Measurements from ENCODE around the gene RAD51D.

The RAD51D gene

DNA sequence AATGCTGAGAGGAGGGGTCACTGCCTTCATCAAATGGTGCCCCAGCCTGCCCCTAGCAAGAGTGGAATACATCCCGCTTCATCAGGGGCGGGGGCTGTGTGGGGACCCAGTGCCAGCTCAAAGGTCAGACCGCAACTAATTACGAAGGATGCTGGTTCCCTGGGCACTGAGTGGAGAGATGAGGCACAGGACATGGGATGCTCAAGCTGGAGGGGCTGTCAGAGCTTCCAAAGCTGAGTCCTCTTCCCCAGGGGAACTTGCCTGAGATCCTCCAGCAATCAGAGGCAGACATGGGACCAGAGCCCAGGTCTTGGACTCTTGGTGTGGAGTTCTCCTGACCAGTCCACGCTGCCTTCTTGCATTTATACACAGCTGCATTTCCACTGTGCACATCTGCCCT lies 46.9 kb upstream of the RAD51D start (continued):
- TF ChIP-seq, protein P1, sequence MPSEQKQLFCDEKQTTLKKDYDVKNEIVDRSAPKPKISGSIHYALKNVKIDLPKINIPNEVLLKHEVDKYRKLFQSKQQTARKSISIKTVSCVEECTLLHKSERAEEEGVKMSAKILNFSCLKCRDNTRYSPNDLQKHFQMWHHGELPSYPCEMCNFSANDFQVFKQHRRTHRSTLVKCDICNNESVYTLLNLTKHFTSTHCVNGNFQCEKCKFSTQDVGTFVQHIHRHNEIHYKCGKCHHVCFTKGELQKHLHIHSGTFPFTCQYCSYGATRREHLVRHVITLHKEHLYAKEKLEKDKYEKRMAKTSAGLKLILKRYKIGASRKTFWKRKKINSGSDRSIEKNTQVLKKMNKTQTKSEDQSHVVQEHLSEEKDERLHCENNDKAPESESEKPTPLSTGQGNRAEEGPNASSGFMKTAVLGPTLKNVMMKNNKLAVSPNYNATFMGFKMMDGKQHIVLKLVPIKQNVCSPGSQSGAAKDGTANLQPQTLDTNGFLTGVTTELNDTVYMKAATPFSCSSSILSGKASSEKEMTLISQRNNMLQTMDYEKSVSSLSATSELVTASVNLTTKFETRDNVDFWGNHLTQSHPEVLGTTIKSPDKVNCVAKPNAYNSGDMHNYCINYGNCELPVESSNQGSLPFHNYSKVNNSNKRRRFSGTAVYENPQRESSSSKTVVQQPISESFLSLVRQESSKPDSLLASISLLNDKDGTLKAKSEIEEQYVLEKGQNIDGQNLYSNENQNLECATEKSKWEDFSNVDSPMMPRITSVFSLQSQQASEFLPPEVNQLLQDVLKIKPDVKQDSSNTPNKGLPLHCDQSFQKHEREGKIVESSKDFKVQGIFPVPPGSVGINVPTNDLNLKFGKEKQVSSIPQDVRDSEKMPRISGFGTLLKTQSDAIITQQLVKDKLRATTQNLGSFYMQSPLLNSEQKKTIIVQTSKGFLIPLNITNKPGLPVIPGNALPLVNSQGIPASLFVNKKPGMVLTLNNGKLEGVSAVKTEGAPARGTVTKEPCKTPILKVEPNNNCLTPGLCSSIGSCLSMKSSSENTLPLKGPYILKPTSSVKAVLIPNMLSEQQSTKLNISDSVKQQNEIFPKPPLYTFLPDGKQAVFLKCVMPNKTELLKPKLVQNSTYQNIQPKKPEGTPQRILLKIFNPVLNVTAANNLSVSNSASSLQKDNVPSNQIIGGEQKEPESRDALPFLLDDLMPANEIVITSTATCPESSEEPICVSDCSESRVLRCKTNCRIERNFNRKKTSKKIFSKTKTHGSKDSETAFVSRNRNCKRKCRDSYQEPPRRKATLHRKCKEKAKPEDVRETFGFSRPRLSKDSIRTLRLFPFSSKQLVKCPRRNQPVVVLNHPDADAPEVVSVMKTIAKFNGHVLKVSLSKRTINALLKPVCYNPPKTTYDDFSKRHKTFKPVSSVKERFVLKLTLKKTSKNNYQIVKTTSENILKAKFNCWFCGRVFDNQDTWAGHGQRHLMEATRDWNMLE (tag by site-specific recombination; conservative IDR thresholded peaks at IDR 0.05; ENCODE audit: low read depth): no peak
- TF ChIP-seq EGR2 (tag by site-specific recombination; IDR thresholded peaks at IDR 0.05; ENCODE audit: low read depth): no peak

DNA sequence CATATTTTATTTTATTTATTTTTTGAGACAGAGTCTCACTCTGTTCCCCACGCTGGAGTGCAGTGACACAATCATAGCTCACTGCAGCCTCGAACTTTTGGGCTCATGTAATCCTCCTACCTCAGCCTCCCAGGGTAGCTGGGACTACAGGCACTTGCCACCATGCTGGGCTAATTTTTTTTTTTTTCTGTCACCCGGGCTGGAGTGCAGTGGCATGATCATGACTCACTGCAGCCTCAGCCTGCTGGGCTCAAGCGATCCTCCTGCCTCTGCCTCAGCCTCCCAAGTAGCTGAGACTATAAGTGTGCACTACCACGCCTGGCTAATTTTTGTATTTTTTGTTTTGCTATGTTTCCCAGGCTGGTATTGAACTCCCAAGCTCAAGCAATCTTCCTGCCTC lies 45.1 kb upstream of the RAD51D start:
- Histone ChIP-seq H3K9me3 (ENCODE audit: control insufficient read depth, insufficient read depth, low read depth, low read length) (no peaks in the 10 kb centered on the region), H3K4me3 (ENCODE audit: low read depth, low read length) (no peak overlapping the region), H3K4me1 (ENCODE audit: control insufficient read depth, insufficient read depth, low read length) (peaks cover 4% of the 10 kb centered on the region; the same call in 1 of the 2 replicates), H3K27ac (ENCODE audit: extremely low read depth, low read depth, low read length) (no peak overlapping the region), H3K36me3 (ENCODE audit: control insufficient read depth in 2 of 2, insufficient read depth in 1 of 2, low read length in 2 of 2) (no peaks in the 10 kb centered on the region)
- peak; percentile 37 for TF ChIP-seq ZIC2 (tag by site-specific recombination; IDR thresholded peaks at IDR 0.05)
- TF ChIP-seq ZNF138 (tag by site-specific recombination; IDR thresholded peaks at IDR 0.05; ENCODE audit: borderline replicate concordance): no peak
- CTCF ChIA-PET: interaction anchor here (0.6 to 1.7 kb wide), 4 partner anchors 148 to 375 kb away, joined by 3 to 4 read pairs (median 4); no protein-coding TSS in a partner anchor
- POLR2A ChIA-PET: no interaction called here

DNA sequence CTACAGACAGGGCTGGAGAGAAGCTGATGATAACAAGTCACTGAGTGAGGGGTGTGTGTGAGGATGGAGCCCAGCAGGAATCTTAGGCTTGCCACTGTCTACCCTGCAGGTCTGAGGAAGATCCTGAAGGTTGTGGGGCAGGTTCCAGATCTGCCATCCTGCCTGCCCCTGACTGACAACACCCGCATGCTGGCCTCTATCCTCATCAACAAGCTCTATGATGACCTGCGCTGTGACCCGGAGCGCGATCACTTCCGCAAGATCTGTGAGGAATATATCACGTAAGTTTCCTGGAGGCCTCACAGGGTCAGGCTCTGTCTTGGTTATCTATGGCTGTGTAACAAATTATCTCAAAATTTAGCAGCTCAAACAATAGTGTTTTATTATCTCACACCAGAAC lies 44.2 kb upstream of the RAD51D start:
- ChIA-PET CTCF (interaction anchor here (0.6 to 1.7 kb wide), 3 partner anchors 9 to 376 kb away, joined by 3 to 4 read pairs (median 4); no protein-coding TSS in a partner anchor), POLR2A (interaction anchor here (1.0 kb wide), 1 partner anchor 79 kb away, joined by 3 read pairs; the partner anchor contains the start of gene SLFN5)

More for the DNA sequence above, 44.2 kb upstream of the RAD51D start:
- no peaks in the 10 kb centered on the region for H3K36me3 ChIP-seq (ENCODE audit: control insufficient read depth in 2 of 2, insufficient read depth in 1 of 2, low read length in 2 of 2)
- H3K9me3 ChIP-seq (ENCODE audit: control insufficient read depth, insufficient read depth, low read depth, low read length): no peaks in the 10 kb centered on the region
- peaks cover 4% of the 10 kb centered on the region; the same call in 1 of the 2 replicates for H3K4me1 ChIP-seq (ENCODE audit: control insufficient read depth, insufficient read depth, low read length)
- no peak overlapping the region for H3K27ac ChIP-seq (ENCODE audit: extremely low read depth, low read depth, low read length)
- no peak overlapping the region for H3K4me3 ChIP-seq (ENCODE audit: low read depth, low read length)
- TF ChIP-seq, protein P2, sequence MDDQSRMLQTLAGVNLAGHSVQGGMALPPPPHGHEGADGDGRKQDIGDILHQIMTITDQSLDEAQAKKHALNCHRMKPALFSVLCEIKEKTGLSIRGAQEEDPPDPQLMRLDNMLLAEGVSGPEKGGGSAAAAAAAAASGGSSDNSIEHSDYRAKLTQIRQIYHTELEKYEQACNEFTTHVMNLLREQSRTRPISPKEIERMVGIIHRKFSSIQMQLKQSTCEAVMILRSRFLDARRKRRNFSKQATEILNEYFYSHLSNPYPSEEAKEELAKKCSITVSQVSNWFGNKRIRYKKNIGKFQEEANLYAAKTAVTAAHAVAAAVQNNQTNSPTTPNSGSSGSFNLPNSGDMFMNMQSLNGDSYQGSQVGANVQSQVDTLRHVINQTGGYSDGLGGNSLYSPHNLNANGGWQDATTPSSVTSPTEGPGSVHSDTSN (CRISPR knock-in tag; IDR thresholded peaks at IDR 0.05): no peak
- TF ChIP-seq, protein P3, sequence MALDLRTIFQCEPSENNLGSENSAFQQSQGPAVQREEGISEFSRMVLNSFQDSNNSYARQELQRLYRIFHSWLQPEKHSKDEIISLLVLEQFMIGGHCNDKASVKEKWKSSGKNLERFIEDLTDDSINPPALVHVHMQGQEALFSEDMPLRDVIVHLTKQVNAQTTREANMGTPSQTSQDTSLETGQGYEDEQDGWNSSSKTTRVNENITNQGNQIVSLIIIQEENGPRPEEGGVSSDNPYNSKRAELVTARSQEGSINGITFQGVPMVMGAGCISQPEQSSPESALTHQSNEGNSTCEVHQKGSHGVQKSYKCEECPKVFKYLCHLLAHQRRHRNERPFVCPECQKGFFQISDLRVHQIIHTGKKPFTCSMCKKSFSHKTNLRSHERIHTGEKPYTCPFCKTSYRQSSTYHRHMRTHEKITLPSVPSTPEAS (tag by site-specific recombination; IDR thresholded peaks at IDR 0.05): no peak
- no peak for TF ChIP-seq KLF1 (tag by site-specific recombination; IDR thresholded peaks at IDR 0.05)
- no peak for TF ChIP-seq ZNF202 (tag by site-specific recombination; IDR thresholded peaks at IDR 0.05; ENCODE audit: borderline replicate concordance)
- TF ChIP-seq ZNF23 (tag by site-specific recombination; IDR thresholded peaks at IDR 0.05; ENCODE audit: borderline replicate concordance): no peak
- TF ChIP-seq, protein P4, sequence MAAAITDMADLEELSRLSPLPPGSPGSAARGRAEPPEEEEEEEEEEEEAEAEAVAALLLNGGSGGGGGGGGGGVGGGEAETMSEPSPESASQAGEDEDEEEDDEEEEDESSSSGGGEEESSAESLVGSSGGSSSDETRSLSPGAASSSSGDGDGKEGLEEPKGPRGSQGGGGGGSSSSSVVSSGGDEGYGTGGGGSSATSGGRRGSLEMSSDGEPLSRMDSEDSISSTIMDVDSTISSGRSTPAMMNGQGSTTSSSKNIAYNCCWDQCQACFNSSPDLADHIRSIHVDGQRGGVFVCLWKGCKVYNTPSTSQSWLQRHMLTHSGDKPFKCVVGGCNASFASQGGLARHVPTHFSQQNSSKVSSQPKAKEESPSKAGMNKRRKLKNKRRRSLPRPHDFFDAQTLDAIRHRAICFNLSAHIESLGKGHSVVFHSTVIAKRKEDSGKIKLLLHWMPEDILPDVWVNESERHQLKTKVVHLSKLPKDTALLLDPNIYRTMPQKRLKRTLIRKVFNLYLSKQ (tag by site-specific recombination; IDR thresholded peaks at IDR 0.05; ENCODE audit: borderline replicate concordance): no peak
- TF ChIP-seq, protein P5, sequence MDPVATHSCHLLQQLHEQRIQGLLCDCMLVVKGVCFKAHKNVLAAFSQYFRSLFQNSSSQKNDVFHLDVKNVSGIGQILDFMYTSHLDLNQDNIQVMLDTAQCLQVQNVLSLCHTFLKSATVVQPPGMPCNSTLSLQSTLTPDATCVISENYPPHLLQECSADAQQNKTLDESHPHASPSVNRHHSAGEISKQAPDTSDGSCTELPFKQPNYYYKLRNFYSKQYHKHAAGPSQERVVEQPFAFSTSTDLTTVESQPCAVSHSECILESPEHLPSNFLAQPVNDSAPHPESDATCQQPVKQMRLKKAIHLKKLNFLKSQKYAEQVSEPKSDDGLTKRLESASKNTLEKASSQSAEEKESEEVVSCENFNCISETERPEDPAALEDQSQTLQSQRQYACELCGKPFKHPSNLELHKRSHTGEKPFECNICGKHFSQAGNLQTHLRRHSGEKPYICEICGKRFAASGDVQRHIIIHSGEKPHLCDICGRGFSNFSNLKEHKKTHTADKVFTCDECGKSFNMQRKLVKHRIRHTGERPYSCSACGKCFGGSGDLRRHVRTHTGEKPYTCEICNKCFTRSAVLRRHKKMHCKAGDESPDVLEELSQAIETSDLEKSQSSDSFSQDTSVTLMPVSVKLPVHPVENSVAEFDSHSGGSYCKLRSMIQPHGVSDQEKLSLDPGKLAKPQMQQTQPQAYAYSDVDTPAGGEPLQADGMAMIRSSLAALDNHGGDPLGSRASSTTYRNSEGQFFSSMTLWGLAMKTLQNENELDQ (tag by site-specific recombination; IDR thresholded peaks at IDR 0.05; ENCODE audit: low read depth): no peak
- no peak for TF ChIP-seq ZNF366 (tag by site-specific recombination; conservative IDR thresholded peaks at IDR 0.05)
- TF ChIP-seq, protein P6, sequence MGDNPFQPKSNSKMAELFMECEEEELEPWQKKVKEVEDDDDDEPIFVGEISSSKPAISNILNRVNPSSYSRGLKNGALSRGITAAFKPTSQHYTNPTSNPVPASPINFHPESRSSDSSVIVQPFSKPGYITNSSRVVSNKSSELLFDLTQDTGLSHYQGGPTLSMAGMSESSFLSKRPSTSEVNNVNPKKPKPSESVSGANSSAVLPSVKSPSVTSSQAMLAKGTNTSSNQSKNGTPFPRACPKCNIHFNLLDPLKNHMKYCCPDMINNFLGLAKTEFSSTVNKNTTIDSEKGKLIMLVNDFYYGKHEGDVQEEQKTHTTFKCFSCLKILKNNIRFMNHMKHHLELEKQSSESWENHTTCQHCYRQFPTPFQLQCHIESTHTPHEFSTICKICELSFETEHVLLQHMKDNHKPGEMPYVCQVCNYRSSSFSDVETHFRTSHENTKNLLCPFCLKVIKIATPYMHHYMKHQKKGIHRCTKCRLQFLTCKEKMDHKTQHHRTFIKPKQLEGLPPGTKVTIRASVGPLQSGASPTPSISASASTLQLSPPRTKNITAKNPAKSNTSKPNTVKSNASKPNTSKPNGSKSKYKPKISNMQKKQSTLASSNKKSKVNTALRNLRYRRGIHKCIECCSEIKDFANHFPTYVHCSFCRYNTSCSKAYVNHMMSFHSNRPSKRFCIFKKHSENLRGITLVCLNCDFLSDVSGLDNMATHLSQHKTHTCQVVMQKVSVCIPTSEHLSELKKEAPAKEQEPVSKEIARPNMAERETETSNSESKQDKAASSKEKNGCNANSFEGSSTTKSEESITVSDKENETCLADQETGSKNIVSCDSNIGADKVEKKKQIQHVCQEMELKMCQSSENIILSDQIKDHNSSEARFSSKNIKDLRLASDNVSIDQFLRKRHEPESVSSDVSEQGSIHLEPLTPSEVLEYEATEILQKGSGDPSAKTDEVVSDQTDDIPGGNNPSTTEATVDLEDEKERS (tag by site-specific recombination; IDR thresholded peaks at IDR 0.05): no peak
